Mesothelial cell of epicardium (in vitro differentiated cells): ENCODE data around the gene HES2. TPM values are rescaled to one million over a fixed set of nuclear protein-coding genes. Genes with fewer than 3 reads are reported as not detected.
A peak's percentile ranks its signal among the peaks of the same experiment; 100 is the strongest.
"Not testable (repeated sequence)": the region's sequence is repeated elsewhere in the genome, so short reads cannot be mapped to it uniquely, and the experiment has no call there.

Experiments used
- DNase-seq, 2 experiments: peaks; one replicate each; pipeline ENCODE4 v3.0.0; 2021; ENCODE audit warnings: low spot score in 2 of 2; ENCODE audit not compliant: unreplicated experiment in 2 of 2
- H3K27ac Mint-ChIP-seq: 2 replicates; pipeline ENCODE4 v1.8.0; 2021; ENCODE audit warnings: mixed read lengths
- H3K27me3 Mint-ChIP-seq: 2 replicates; pipeline ENCODE4 v1.8.0; 2021; ENCODE audit warnings: low read depth, mixed read lengths
- H3K36me3 Mint-ChIP-seq: 2 replicates; pipeline ENCODE4 v1.8.0; 2021; ENCODE audit warnings: mixed read lengths
- H3K4me1 Mint-ChIP-seq: 2 replicates; pipeline ENCODE4 v1.8.0; 2021; ENCODE audit warnings: mixed read lengths
- H3K4me3 Mint-ChIP-seq: 2 replicates; pipeline ENCODE4 v1.8.0; 2021; ENCODE audit warnings: mild to moderate bottlenecking, moderate library complexity, mixed read lengths
- H3K9me3 Mint-ChIP-seq: 2 replicates; pipeline ENCODE4 v1.8.0; 2021; ENCODE audit warnings: mixed read lengths
- CTCF ChIP-seq: fragments of 200-600 bp; sonication (generic); IDR thresholded peaks from one replicate; pipeline ENCODE4 v1.5.0; 2021; ENCODE audit warnings: antibody characterized with exemption; ENCODE audit not compliant: unreplicated experiment
- total RNA-seq: library from RNA; stranded (reverse); gene quantifications from 3 replicates; pipeline ENCODE4 v1.2.1, GENCODE V29; 2021

HES2 gene
- total RNA-seq, 1 donor from 2014 or later: 0.98 TPM

DNA sequence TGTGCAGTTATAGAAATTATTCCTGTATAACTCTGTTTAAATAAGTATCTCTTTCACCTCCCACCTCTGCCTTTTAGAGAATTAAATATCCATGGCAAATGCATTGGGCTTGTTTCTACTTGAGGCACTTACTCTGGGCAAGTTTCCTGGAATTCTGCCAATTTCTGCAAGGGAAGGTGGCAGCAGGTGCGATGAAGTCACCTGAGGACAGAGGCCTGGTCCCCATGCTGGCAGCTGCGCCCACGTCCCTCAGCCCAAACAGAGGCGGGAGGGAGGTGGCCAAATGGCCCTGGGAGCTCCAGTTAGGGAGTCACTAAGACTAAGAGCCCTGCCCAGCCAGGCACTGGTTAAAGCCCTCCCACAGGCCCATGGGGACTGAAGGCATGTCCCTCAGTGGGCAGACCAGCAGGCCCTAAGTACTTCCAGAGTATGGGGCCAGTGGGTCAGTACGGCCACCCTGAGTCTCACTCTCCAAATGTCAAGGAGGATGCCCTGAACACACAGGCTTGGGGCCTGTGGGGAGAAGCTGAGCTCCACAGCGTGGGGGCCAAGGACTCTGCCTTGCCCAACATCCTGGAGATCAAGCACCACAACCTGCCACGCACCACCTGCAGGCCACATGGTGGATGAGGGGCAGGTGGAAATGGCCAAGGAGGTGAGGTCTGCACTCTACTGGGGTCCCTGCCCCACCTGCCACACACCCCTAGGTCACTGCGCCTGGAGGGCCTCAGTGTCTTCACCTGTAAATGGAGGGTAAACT lies 45.6 kb downstream of the HES2 start:
- Mint-ChIP-seq H3K27ac (no peak overlapping the region), H3K4me1 (peaks cover 3% of the 10 kb centered on the region), H3K4me3 (no peak overlapping the region), H3K36me3 (no peaks in the 10 kb centered on the region), H3K9me3 (no peaks in the 10 kb centered on the region), H3K27me3 (no peaks in the 10 kb centered on the region)
- TF ChIP-seq CTCF: no peak
- no peak for DNase-seq

- H3K36me3 Mint-ChIP-seq, H3K9me3 Mint-ChIP-seq, H3K4me3 Mint-ChIP-seq, H3K4me1 Mint-ChIP-seq, H3K27me3 Mint-ChIP-seq, DNase-seq, H3K27ac Mint-ChIP-seq: not testable (repeated sequence)
Measured at GRCh38 chr1:6372236-6372635, 47.5 kb downstream of the HES2 start.

DNA sequence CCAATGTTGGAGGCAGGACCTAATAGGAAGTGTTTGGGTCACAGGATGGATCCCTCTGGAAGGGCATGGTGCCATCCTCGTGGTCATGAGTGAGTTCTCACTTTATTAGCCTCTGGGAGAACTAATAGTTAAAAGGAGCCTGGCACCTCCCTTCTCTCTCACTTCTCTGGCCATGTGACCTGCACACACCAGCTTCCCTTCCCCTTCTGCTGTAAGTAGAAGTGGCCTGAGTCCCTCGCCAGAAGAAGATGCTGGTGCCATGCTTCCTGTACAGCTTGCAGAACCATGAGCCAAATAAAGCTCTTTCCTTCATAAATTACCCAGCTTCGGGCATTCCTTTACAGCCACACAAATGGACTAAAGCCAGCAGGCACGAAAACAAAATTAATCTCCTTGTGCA lies 49.7 kb downstream of the HES2 start:
- Mint-ChIP-seq H3K4me3 (no peak overlapping the region), H3K36me3 (no peaks in the 10 kb centered on the region), H3K4me1 (peaks cover 3% of the 10 kb centered on the region), H3K27me3 (no peaks in the 10 kb centered on the region), H3K9me3 (no peaks in the 10 kb centered on the region), H3K27ac (no peak overlapping the region)
- TF ChIP-seq CTCF: no peak
- no peak for DNase-seq

DNA sequence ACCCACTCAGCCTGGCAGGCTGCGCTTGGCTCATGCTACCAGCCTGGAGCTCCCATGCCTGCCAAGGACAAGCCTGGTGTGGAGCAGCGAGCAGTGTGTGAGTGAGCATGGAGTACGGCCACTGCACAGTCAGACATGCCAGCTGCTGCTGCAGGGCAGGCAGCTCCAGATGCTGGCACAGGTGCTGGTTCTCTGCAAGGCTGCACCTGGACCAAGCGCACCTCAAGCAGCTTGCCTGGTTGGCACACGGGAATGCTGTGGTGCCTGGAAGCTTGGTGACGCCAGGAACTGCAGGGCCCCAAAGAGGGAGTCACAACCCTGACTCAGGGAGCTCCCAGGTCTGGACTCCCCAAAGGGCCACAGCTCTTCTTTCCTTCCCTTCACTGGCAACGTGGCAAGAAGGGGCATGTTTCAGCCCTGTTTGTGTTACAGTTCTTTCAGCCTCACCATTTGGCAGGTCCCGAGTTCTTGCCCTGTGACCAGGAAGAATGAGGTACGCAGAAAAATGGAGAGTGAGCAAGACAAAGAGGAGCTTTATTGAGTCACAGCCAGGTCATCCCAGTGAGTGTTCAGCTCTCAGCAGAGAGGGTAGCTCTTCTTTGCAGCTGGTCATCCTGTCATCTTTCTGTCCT lies 52.2 kb downstream of the HES2 start:
- DNase-seq: no peak
- H3K36me3 Mint-ChIP-seq: peaks cover 6% of the 10 kb centered on the region
- H3K4me1 Mint-ChIP-seq: peaks cover 3% of the 10 kb centered on the region
- H3K4me3 Mint-ChIP-seq: no peak overlapping the region
- peaks cover 6% of the 10 kb centered on the region for H3K9me3 Mint-ChIP-seq
- H3K27ac Mint-ChIP-seq: no peak overlapping the region
- H3K27me3 Mint-ChIP-seq: no peaks in the 10 kb centered on the region
- no peak for TF ChIP-seq CTCF

DNA sequence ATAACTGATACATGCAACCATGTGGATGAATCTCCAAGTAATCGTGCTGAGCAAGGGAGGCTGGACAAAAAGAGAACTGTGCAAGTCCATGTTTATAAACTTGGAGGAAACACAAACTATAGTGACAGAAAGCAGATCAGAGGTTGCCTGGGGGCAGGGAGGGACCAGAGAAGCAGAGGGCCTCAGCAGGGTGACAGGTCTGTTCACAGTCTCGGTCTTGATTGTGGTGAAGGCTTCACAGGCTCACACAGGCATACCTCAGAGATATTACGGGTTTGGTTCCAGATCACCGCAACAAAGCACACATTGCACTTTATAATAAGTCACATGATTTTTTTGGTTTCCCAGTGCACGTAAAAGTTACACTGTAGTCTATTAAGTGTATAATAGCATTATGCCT lies 54.7 kb downstream of the HES2 start:
- peaks cover 6% of the 10 kb centered on the region for H3K9me3 Mint-ChIP-seq
- H3K36me3 Mint-ChIP-seq: peaks cover 6% of the 10 kb centered on the region
- no peak overlapping the region for H3K4me3 Mint-ChIP-seq
- H3K27ac Mint-ChIP-seq: no peak overlapping the region
- H3K27me3 Mint-ChIP-seq: no peaks in the 10 kb centered on the region
- DNase-seq: no peak
- peaks cover 5% of the 10 kb centered on the region for H3K4me1 Mint-ChIP-seq
- TF ChIP-seq CTCF: no peak

GRCh38 chr1:6363085-6363884 lies 56.4 kb downstream of the HES2 start:
- not testable (repeated sequence) for H3K36me3 Mint-ChIP-seq, H3K4me3 Mint-ChIP-seq, DNase-seq, H3K27me3 Mint-ChIP-seq, H3K9me3 Mint-ChIP-seq
- peak; percentile 42 for TF ChIP-seq CTCF
- Mint-ChIP-seq H3K27ac (peak overlapping the region; percentile 30), H3K4me1 (peaks cover 21% of the 10 kb centered on the region)
